Measurements from ENCODE around the gene CUX1. TPM values are rescaled to one million over a fixed set of nuclear protein-coding genes. Genes with fewer than 3 reads are reported as not detected.

The CUX1 gene, protein sequence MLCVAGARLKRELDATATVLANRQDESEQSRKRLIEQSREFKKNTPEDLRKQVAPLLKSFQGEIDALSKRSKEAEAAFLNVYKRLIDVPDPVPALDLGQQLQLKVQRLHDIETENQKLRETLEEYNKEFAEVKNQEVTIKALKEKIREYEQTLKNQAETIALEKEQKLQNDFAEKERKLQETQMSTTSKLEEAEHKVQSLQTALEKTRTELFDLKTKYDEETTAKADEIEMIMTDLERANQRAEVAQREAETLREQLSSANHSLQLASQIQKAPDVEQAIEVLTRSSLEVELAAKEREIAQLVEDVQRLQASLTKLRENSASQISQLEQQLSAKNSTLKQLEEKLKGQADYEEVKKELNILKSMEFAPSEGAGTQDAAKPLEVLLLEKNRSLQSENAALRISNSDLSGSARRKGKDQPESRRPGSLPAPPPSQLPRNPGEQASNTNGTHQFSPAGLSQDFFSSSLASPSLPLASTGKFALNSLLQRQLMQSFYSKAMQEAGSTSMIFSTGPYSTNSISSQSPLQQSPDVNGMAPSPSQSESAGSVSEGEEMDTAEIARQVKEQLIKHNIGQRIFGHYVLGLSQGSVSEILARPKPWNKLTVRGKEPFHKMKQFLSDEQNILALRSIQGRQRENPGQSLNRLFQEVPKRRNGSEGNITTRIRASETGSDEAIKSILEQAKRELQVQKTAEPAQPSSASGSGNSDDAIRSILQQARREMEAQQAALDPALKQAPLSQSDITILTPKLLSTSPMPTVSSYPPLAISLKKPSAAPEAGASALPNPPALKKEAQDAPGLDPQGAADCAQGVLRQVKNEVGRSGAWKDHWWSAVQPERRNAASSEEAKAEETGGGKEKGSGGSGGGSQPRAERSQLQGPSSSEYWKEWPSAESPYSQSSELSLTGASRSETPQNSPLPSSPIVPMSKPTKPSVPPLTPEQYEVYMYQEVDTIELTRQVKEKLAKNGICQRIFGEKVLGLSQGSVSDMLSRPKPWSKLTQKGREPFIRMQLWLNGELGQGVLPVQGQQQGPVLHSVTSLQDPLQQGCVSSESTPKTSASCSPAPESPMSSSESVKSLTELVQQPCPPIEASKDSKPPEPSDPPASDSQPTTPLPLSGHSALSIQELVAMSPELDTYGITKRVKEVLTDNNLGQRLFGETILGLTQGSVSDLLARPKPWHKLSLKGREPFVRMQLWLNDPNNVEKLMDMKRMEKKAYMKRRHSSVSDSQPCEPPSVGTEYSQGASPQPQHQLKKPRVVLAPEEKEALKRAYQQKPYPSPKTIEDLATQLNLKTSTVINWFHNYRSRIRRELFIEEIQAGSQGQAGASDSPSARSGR (N-terminal part only)
- 72.6 and 73.0 TPM in 2 replicates for total RNA-seq

DNA sequence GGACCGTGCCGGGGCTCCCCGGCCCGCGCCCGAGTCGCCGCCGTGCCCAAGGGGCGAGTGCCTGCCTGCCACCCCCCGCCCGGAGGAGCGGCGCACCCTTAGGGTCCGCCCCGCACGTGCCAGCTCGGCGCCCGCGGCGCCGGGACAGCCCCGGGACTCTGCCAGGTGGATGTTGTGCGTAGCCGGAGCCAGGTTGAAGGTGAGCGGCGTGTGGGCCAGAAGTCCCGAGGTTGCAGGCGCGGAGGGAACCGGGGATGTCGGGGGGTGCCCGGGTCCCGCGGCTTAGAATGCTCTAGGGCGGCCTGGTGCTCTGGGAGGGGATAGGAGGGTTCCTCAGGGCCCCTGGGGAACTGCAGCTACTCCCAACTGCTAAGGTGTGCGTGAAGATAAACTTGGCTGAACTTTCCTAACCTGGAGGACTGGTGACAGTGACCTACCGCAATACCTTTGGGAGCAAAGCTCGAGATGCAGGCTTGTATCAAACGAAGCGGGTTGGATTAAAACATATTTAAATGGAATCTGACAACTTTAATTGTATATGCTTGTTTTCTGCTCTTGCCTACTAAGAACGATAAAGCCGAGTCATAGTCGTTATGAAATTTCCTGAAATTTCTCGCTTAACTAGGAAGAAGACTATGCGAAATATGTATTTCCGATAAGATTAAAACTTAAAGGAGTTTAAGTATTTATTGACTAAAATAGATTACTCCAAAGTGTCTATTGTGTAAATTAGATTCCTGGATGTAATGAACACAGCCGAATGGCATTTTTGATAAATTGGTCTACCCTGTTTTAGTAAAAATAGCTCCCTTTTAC, at the start of gene CUX1:
Gene CUX1 (plus strand): TSS at position 156 of the 816 bp plus-strand sequence. CDS start 14 bp downstream, at position 170.

DNA sequence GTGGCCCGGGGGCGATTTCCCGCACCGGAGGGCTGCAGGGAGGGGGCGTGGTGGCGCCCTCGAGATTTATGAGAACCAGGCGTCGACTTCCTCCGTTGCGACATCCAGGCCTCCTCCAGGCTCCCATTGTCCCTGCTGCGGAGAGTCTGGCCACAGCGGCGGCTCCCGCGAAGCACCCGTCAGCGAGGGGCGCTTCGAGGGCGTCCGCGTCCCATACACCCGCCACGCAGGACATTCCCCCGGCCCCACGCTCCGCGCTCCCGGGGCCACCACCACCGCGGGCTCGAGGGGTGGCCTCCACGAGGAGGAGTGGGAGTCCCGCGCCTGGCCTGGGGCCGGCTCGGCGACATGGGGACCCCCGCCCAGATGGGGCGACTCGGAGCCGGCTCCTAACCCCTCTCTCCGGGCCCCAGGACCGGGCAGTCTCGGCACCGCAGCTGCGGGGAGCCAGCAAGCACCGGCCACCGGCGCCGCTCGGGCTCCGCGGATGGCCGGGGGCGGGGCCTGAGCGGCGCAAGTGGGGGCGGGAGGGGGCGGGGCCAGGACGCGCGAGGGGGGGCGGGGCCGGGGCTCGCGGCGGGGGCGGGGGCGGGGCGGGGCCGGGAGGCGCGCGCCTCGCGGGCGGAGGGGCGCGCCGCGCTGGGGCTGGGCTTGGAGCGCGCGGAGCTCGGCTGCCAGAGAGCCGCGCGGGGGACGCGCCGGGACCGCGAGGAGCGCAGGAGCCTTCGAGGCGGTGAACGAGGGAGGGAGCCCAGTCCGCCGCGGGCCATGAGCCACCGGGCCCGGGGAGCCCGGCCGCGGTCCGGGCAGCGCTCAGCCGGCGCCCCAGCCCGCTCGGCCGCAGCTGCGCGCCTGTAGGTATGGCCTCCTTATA, 469.0 kb downstream of the CUX1 start, which contains the start of gene SH2B2:
Gene SH2B2 (plus strand): TSS at position 632 of the 874 bp plus-strand sequence. CDS start 13,683 bp downstream, outside the sequence.

Small RNA genes lying within 50 kb of the gene (small RNA-seq; reads per million reads assigned to genes)
- not detected for gene AC005086.2
- gene AC005086.3: not detected
- not detected for gene AC005086.4
- gene AC005088.1: not detected
- not detected for gene MIR4285
- not detected for gene RF00554

Other genes starting within 250 kb of the CUX1 start
- gene MYL10, start 188.3 kb upstream of the CUX1 start, total RNA-seq: not detected in 2 replicates